ENCODE data around the gene PTPN7. TPM values are rescaled to one million over a fixed set of nuclear protein-coding genes. Genes with fewer than 3 reads are reported as not detected.
A peak's percentile ranks its signal among the peaks of the same experiment; 100 is the strongest.

The PTPN7 gene
- total RNA-seq, 1 donor from 2014 or later = not detected

DNA sequence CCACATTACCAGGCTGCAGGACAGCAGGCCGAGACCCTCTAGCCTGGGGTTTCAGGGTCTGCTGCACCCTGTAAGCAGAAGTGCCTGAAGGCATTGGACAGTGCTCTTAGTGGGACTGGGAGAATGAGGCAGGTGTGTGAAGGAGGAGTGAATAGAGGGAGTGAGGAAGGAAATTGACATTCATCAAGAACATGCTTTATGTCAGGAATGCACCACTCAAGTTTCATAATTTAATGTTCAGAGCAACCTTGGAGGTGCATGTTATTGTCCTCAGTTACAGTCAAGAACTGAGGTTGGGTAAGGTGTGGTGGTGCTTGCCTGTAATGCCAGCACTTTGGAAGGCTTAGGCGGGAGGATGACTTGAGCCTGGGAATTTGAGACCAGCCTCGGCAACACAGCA lies 49.4 kb downstream of the PTPN7 start:
- H3K9me3 Mint-ChIP-seq (ENCODE audit: unreplicated experiment) = no peaks in the 10 kb centered on the region
- H3K36me3 Mint-ChIP-seq (ENCODE audit: unreplicated experiment) = no peaks in the 10 kb centered on the region
- H3K27ac Mint-ChIP-seq (ENCODE audit: unreplicated experiment) = no peak overlapping the region
- TF ChIP-seq, protein P1, sequence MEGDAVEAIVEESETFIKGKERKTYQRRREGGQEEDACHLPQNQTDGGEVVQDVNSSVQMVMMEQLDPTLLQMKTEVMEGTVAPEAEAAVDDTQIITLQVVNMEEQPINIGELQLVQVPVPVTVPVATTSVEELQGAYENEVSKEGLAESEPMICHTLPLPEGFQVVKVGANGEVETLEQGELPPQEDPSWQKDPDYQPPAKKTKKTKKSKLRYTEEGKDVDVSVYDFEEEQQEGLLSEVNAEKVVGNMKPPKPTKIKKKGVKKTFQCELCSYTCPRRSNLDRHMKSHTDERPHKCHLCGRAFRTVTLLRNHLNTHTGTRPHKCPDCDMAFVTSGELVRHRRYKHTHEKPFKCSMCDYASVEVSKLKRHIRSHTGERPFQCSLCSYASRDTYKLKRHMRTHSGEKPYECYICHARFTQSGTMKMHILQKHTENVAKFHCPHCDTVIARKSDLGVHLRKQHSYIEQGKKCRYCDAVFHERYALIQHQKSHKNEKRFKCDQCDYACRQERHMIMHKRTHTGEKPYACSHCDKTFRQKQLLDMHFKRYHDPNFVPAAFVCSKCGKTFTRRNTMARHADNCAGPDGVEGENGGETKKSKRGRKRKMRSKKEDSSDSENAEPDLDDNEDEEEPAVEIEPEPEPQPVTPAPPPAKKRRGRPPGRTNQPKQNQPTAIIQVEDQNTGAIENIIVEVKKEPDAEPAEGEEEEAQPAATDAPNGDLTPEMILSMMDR (IDR thresholded peaks at IDR 0.05) = no peak
- peaks cover 28% of the 10 kb centered on the region for H3K4me1 Mint-ChIP-seq (ENCODE audit: unreplicated experiment)
- no peak overlapping the region for H3K4me3 Mint-ChIP-seq (ENCODE audit: unreplicated experiment)
- H3K27me3 Mint-ChIP-seq (ENCODE audit: unreplicated experiment) = no peaks in the 10 kb centered on the region
- no peak for DNase-seq (ENCODE audit: extremely low spot score, unreplicated experiment)

DNA sequence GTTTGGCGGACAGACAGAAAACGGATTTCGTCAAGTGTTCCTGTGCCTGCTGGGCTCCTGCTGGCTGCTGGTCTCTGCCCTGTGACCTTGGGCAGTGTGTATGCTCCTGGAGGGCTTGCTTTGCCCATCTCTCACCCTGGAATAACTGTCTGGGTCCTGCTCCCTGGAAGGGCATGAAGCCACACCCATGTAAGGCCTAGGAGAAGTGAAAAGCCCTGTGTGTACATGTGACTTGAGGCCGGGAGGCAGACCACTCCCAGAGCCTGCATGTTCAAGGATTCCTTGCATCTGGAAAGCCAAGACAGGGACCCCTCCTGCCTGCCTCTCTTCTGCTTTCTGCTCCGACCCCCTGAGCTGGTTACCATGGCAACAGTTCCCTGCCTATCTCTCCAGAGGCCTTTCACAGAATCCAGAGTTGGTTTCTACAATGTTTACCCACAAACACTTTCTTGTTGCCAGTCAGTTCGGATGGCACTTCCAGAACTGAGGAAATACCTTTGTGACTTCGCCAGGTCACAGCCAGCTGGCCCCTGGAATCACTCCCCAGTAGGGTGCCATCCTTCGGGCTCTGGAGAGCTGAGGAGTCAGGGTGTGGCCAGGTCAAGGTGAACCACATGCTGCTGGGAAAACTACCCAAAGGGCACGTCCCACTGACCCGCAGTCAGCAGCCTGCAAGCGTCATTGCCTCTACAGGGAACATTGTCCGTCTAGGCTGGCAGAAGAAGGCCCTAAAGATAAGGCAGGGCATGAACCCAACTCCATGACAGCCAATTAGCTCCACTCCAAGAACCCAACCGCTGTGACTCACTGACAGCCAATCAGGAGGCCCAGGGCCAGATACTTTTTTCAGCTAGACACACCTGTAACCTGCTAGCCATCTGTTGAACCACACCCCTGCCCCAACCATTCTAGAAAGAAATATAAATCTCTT lies 52.3 kb downstream of the PTPN7 start:
- no peak for DNase-seq (ENCODE audit: extremely low spot score, unreplicated experiment)
- peaks cover 34% of the 10 kb centered on the region for H3K4me1 Mint-ChIP-seq (ENCODE audit: unreplicated experiment)
- H3K4me3 Mint-ChIP-seq (ENCODE audit: unreplicated experiment) = no peak overlapping the region
- H3K27ac Mint-ChIP-seq (ENCODE audit: unreplicated experiment) = peak overlapping the region; percentile 65
- no peaks in the 10 kb centered on the region for H3K36me3 Mint-ChIP-seq (ENCODE audit: unreplicated experiment)
- H3K27me3 Mint-ChIP-seq (ENCODE audit: unreplicated experiment) = no peaks in the 10 kb centered on the region
- TF ChIP-seq, protein P1 (IDR thresholded peaks at IDR 0.05) = no peak
- no peaks in the 10 kb centered on the region for H3K9me3 Mint-ChIP-seq (ENCODE audit: unreplicated experiment)

DNA sequence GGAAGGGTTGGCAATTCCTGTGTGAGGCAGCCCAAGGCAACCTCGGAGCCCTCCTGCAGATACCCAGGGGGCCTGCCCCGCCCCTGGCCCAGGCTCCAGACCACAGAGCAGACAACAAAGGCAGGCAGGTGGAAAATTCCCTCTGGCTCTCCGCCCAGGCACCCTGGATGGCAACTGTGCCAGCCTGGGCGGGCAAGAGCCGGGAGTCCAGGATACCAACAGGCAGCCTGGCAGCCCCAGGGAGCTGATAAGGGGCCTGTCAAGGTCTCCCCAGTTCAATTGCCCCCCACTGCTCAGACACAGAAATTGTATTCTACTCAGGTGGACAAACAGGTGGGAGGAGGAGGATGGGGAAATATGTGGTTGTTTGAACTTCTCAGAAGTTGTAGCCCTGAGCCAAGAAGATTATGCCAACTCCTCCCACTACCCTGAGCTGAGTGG lies 53.1 kb downstream of the PTPN7 start:
- Mint-ChIP-seq H3K36me3 (ENCODE audit: unreplicated experiment) (no peaks in the 10 kb centered on the region), H3K9me3 (ENCODE audit: unreplicated experiment) (no peaks in the 10 kb centered on the region), H3K27me3 (ENCODE audit: unreplicated experiment) (no peaks in the 10 kb centered on the region), H3K4me1 (ENCODE audit: unreplicated experiment) (peaks cover 31% of the 10 kb centered on the region), H3K4me3 (ENCODE audit: unreplicated experiment) (no peak overlapping the region), H3K27ac (ENCODE audit: unreplicated experiment) (peak overlapping the region; percentile 65)
- TF ChIP-seq, protein P1 (IDR thresholded peaks at IDR 0.05) = no peak
- DNase-seq (ENCODE audit: extremely low spot score, unreplicated experiment) = no peak

DNA sequence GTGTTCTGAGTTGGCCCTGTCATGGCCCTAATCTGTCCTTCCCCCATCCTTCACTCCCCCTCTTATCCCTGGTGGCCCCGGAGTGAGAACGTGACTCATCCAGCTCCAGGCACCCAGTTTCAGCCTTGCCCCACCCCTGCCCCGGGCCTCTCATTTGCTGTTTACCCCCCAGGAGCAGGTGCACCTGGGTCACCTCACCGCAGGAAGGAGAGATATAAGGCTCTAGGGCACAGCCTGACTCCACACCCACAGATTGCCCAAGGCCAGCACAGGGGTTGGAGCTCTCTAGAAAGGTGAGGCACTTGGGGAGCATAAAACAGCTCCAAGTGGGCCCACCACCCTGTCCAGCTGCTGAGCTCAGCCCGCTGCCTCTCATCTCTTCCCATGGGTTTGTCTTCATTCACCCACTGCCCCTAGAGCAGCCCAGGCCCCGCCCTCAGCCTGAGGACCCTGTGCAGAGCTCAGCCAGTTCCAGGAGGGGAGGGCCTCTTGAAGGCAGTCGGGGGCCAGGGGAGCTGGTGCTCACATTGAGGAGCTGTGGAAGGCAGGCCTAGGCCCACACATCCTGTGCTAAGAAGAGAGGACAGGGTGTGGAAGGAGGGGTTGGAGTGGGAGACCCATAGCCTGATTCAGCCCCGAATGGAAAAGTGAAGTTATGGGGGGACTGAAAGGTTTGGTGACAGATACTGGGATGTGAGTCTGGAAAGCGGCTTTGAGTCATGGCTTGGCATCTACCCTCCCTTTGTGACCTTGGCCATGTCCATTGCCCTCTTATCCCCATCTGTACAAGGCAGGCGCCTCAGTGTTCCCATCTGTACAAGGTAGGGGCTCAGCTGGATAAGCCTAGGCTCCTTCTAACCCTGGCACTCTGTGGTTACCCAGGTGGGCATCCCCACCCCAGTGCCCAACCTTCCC lies 53.8 kb downstream of the PTPN7 start:
- no peak overlapping the region for H3K4me3 Mint-ChIP-seq (ENCODE audit: unreplicated experiment)
- H3K36me3 Mint-ChIP-seq (ENCODE audit: unreplicated experiment) = no peaks in the 10 kb centered on the region
- peaks cover 31% of the 10 kb centered on the region for H3K4me1 Mint-ChIP-seq (ENCODE audit: unreplicated experiment)
- no peaks in the 10 kb centered on the region for H3K9me3 Mint-ChIP-seq (ENCODE audit: unreplicated experiment)
- no peak for DNase-seq (ENCODE audit: extremely low spot score, unreplicated experiment)
- H3K27me3 Mint-ChIP-seq (ENCODE audit: unreplicated experiment) = no peaks in the 10 kb centered on the region
- peak overlapping the region; percentile 78 for H3K27ac Mint-ChIP-seq (ENCODE audit: unreplicated experiment)
- TF ChIP-seq, protein P1 (IDR thresholded peaks at IDR 0.05) = no peak
